HPDE6-E6E7 (cell line): ENCODE data around the gene IQSEC1.
"Not testable (repeated sequence)": the region's sequence is repeated elsewhere in the genome, so short reads cannot be mapped to it uniquely, and the experiment has no call there.

Experiments used
- DNase-seq: peaks from one replicate; pipeline ENCODE4 v3.0.0; 2011; ENCODE audit warnings: missing footprints; ENCODE audit errors: extremely low spot score

Gene IQSEC1

DNA sequence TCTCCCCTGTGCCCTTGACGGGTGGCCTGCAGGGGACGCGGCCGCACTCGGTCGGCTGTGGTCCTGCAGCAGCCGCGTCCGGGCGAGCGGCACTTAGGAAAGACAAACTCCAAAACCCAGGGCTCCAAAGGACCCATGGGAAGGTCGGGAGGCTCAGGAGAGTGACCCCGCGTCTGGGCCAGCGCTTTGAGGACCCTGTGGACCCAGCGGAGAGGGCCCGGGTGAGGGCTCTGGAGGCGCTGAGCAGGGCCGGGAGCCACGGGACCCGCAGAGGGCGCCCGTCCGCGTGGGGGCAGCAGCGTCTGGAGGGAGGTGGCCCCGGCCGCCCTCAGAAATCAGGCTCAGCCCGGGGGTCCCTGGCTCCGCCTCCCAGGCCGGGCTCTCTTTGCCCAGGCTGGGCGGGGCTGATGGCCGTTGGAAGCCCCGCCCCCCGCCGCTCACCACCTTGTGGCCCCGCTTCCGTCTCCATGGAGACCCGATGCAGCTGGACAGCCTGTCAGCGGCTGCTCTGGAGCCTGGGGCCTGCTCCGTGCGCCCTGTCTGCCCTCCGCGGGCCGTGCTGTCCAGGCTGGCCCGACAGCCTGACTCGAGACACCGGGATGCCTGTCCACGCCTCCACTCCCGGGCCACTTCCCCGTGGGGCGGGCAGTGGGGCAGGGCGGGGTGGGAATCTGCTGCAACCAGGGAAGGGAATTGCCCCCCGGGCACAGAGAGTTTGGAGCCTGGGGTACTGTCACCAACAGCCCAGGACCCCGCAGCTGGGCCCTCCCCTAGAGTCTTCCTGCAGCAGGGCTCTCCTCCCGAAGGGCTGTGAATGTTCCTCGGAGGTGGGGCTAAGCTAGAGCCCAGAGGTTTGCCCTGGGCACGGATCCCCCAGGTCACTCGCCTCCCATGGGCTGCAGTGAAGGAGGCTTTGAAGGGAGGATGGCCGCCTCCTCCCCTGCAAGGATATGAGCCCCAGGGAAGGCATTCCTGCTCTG, 197.1 kb downstream of the IQSEC1 start:
- DNase-seq: no peak

DNA sequence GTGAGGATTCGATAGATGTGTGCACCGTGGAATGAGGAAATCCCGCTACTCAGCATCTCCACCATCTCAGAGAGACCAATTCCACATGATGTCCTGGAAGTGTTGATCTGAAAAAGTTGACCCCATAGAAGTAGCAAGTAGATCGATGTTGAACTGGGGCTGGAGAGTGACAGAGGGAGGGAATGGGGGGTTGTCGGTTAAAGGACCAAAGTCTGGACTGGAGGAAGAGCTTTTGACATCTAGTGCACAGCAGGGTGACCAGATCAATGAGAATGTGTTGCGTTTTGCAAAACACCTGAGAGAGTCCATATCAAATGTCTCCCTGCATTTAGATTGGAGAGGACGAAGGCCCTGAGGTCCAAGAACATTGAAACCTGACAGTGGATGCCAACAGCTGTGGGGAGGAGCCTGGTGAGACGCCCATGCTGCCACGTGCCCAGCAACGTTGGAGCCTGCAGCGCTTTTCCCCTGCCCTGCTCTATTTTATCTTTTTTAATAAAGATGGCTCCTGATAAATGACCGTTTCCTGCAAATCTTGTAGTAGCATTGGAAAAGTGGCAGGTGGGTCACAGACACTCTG, 201.7 kb downstream of the IQSEC1 start:
- DNase-seq: no peak

DNA sequence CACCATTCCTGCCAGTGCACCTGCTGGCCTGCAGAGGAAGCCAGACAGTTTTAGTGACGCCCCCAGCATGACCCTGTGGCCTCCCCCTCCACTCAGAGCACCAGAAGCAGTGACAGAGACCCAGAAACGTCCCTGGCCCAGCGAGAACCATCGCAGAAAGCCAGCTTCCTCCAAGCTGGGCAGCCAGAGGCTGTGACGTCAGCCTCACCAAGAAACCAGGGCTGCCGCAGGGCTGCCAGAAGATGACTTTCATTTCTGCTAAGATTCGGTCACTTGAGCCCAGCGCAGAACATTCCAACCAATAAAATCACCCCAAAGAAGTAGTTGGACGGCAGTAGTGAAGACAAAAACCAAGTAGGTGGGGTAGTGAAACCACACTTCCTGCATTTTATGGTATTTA, 202.3 kb downstream of the IQSEC1 start:
- no peak for DNase-seq

DNA sequence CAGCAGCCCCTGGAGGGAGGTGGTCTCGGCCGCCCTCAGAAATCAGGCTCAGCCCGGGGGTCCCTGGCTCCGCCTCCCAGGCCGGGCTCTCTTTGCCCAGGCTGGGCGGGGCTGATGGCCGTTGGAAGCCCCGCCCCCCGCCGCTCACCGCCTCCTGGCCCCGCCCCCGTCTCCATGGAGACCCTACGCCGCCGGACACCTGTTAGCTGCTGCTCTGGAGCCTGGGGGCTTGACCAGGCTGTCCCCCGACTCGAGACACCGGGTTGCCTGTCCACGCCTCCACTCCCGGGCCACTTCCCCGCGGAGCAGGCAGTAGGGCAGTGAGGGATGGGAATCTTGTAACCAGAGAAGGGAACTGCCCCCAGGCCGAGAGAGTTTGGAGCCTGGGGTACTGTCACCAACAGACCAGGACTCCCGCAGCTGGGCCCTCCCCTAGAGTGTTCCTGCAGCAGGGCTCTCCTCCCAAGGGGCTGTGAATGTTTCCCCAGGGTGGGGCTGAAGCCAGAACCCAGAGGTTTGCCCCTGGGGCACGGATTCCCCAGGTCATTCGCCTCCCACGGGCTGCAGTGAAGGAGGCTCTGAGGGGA, 204.1 kb downstream of the IQSEC1 start:
- DNase-seq: no peak

DNA sequence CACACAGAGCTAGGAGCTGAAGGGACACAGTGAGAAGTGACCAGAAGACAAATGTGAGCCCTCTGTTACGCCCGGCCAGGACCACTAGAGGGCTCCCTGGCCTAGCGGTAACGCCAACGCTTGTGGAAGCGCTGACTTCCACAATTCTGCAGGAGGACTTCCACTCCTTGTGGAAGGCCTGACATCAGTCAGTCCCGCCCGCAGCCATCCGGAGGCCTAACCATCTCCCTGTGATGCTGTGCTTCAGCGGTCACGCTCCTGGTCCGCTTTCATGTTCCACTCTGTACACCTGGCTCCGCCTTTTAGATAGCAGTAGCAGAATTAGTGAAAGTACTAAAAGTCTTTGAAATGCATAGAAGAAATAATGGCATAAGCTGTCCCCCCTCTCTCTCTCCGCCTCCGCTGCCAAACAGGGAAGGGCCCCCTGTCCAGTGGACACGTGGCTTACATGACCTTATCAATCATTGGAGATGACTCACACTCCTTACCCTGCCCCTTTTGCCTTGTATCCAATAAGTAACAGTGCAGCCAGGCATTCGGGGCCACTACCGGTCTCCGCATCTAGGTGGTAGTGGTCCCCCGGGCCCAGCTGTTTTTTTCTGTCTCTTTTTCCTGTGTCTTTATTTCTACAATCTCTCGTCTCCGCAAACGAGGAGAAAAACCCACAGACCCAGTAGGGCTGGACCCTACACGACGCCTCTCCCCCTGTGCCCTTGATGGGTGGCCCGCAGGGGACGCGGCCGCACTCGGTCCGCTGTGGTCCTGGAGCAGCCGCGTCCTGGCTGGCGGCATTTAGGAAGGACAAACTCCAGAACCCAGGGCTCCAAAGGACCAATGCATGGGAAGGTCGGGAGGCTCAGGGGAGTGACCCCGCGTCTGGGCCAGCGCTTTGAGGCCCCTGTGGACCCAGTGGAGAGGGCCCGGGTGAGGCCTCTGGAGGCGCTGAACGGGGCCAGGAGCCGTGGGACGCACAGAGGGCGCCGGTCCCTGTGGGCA, 204.9 kb downstream of the IQSEC1 start:
- DNase-seq: peak; percentile 33

DNA sequence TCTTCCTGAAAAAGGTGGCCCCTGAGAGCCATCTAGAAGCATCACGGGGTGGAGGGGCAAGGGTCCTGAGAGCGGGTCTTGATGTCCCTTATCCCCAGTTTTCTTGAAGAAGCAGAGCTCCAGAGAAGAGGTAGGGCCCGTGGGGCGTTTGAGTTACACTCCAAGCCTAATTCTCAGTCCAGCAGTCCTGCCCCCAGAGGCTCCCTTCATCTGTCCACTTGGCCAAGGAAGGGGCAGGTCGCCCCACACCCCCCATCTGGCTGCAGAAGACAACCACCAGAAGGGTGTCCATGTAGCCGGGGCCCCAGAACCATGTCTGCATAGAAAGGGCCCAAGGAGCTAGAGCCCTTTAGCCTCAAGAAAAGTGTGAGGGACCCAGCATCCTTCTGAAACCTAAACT, 206.4 kb downstream of the IQSEC1 start:
- DNase-seq: no peak

DNA sequence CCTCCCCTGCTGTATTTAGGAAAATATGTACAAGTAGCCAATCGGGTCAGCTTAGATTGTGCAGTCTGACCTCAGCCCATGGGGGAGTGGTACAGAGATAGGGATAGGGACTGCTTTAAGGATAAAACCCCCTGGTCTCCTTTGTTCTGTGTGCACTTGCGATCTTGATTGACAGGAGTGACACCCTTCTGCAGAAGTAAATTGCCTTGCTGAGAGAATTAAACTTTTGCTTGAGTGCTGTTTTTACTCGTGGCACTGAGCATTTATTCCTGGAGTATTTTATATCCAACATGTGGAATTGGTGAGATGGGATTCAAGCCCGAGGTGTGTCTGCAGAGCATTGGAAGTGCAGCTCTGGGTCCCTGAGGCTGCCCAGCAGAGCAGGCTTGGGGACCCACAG, 208.0 kb downstream of the IQSEC1 start:
- DNase-seq: no peak

DNA sequence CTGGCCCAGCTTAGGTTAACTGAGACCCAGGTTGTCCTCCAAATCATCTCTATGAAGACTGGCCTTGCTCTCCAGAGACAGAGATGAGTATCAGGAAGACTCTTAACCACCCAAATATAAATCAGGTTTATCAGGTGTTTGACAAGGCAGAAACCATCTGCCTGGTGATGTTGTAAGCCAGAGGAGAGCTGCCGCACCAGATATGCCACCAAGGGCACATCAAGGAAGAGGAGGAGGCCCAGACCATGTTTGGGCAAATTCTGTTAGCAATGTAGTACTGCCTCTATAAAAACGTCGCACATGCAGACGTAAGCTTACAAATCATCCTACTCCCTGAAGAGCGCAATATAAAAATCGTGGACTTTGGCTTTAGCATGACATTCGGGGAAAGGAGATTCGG, 210.8 kb downstream of the IQSEC1 start:
- DNase-seq: no peak

DNA sequence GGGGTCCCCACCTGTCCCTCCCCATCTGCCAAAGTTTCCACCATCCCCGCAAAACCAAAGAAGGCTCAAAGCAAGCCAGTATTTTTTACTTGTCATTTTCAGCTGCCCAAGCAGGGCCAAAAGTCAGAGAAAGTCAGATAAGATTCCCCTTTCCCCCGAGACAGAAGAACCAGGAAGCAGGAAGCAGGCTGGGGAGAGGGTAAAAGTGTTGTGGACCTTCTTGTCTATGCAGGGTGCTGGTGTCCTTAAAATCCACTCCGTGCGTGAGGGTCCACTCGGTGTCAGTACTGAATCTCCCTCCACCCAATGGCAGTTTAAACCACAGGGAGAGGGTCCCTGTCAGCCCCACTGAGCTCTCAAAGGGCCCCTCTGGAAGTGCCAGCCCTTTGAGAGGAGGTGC, 211.6 kb downstream of the IQSEC1 start:
- no peak for DNase-seq

DNA sequence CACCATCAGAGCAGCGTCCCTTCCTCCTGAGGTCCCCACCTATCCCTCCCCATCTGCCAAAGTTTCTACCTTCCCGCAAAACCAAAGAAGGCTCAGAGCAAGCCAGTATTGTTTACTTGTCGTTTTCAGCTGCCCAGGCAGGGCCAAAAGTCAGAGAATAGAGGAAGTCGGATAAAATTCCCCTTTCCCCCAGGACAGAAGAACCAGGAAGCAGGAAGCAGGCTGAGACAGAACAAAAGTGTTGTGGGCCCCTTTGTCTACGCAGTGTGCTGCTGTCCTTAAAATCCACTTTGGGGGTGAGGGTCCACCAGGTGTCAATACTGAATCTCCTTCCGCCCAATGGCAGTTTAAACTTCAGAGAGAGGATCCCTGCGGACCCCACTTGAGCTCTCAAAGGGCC, 213.4 kb downstream of the IQSEC1 start:
- no peak for DNase-seq

DNA sequence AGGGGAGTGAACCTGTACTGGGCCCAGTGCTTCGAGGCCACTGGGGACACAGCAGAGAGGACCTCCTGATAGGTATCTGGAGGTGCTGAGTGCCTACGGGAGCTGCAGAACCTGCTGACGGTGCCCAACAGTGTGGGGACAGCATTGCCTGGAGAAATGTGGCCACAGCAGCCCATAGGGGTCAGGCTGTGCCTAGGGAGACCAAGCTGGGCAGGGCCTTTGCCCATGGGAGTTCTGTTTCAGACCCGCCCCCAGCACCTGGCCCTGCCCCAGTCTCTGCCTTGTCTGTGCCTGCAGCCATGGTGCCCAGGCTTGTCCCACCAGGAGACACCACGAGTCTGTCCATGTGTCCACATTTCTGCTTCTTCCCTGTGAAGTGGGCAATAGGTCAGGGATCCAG, 216.6 kb downstream of the IQSEC1 start:
- no peak for DNase-seq

DNA sequence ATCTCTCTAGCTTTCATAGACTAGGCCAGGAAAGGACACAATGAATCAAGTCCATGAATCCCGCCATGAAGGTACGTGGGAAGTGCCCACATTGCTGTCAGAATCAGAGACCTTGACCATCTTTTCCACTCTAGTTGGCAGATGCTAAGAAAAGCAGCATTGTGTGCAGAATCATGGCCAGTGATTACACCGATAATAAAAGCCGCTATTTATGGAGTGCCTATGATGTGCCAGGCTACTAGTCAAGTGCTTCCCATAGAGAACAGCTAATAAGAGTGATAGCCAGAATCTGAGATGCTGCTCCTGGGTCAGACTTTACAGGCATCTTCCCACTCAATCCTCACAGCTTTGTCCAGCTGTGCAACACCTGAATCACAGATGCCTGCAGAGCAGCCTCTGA, 218.7 kb downstream of the IQSEC1 start:
- DNase-seq: no peak

DNA sequence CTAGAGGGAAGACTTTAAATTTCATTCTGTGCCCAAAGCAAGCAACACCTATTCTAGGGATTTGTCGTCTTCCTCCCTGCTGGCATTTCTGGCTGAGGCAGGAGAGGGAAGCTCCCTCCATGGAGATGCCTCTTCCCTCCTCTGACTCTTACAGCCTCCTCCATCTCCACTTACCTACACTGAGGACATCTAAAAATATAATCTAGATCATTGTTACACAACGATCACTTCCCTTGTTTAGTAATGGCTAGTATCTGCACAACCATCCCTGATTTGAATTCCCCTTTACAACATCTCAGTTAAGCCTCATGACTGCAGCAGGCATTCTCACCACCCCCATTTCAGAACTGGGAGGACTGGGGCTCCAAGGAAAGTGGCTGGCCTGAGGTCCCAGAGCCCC, 219.4 kb downstream of the IQSEC1 start:
- not testable (repeated sequence) for DNase-seq

DNA sequence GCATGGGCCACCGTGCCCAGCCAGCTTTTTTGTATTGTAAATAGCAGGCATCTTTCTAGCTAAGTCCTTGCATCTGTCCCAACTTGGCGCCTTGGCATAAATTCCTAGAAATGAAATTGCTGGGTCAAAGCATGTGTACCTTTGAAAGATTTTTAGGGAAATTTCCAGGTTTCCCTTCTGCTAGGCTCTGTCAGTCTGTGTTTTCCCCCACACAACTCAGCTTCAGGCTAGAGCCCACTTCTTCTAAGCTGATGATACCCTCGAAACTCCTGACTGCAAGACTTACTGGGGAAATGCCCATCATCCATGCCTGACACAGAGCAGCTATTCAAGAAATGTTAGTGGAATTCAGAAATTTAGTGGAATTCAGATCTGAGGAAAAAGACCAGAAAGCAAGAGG, 221.0 kb downstream of the IQSEC1 start:
- no peak for DNase-seq
